Chondrocyte (in vitro differentiated cells): ENCODE data around the gene YIPF1. TPM values are rescaled to one million over a fixed set of nuclear protein-coding genes. Genes with fewer than 3 reads are reported as not detected.

Source experiments
- DNase-seq: peaks from one replicate; pipeline ENCODE4 v3.0.0; 2021; ENCODE audit warnings: mixed read lengths, low spot score
- H3K27ac Mint-ChIP-seq: one replicate; pipeline ENCODE4 v1.8.0; 2021; ENCODE audit warnings: mild to moderate bottlenecking, moderate library complexity, mixed read lengths; ENCODE audit not compliant: unreplicated experiment
- H3K27me3 Mint-ChIP-seq: 2 replicates; pipeline ENCODE4 v1.8.0; 2021; ENCODE audit warnings: low read depth, mixed read lengths
- H3K36me3 Mint-ChIP-seq: 2 replicates; pipeline ENCODE4 v1.8.0; 2021; ENCODE audit warnings: low read depth, mixed read lengths
- H3K4me1 Mint-ChIP-seq: 2 replicates; pipeline ENCODE4 v1.8.0; 2021; ENCODE audit warnings: low read depth, mild to moderate bottlenecking, mixed read lengths
- H3K4me3 Mint-ChIP-seq: one replicate; pipeline ENCODE4 v1.8.0; 2021; ENCODE audit warnings: mild to moderate bottlenecking, moderate library complexity, mixed read lengths; ENCODE audit not compliant: unreplicated experiment
- H3K9me3 Mint-ChIP-seq: 2 replicates; pipeline ENCODE4 v1.8.0; 2021; ENCODE audit warnings: low read depth, mixed read lengths
- CTCF ChIP-seq: fragments of 200-600 bp; sonication (generic); IDR thresholded peaks from 2 replicates; pipeline ENCODE4 v1.5.0; 2021; ENCODE audit warnings: antibody characterized with exemption, mild to moderate bottlenecking, moderate library complexity
- total RNA-seq: library from RNA; stranded (reverse); gene quantifications from 3 replicates; pipeline ENCODE4 v1.2.1, GENCODE V29; 2021

The YIPF1 gene
- total RNA-seq, 1 donor from 2014 or later, result 18.1 TPM

- Mint-ChIP-seq H3K27me3 (no peaks in the 10 kb centered on the region), H3K27ac (no peak overlapping the region), H3K9me3 (no peaks in the 10 kb centered on the region), H3K4me3 (no peak overlapping the region), H3K36me3 (peaks cover 10% of the 10 kb centered on the region), H3K4me1 (peaks cover 16% of the 10 kb centered on the region)
- no peak for DNase-seq
- no peak for TF ChIP-seq CTCF
Measured at GRCh38 chr1:53807916-53808315, 81.7 kb downstream of the YIPF1 start.

DNA sequence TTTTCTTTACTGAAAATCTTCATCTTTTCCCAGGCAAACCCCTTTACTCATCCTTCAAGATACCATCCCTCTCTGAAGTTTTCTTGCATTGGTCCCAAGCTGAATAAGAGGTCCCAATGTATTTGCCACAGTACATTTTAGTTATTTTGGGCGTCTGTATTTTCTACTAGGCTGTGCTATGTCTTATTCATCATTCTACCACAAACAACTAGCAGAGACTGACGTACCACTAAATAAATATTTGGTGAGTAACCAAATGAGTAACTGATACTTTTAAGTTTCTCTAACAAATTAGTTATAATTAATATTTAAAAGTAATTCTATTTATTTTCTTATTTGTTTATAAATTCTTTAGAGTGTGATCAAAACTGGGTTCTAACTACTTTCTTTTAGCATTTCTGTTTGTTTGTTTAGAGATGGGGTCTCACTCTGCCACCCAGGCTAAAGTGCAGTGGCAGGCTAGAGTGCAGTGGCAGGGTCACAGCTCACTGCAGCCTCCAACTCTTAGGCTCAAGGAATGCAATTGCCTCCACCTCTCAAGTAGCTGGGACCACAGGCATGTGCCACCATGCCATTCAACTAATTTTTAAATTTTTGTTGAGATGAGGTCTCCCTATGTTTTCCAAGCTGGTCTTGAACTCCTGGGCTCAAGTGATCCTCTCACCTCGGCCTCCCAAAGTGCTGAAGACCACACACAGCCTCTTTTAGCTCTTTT, 84.6 kb downstream of the YIPF1 start:
- peaks cover 16% of the 10 kb centered on the region for H3K4me1 Mint-ChIP-seq
- no peaks in the 10 kb centered on the region for H3K27me3 Mint-ChIP-seq
- H3K27ac Mint-ChIP-seq, result no peak overlapping the region
- peaks cover 5% of the 10 kb centered on the region for H3K36me3 Mint-ChIP-seq
- H3K9me3 Mint-ChIP-seq, result no peaks in the 10 kb centered on the region
- H3K4me3 Mint-ChIP-seq, result no peak overlapping the region
- DNase-seq, result no peak
- no peak for TF ChIP-seq CTCF

DNA sequence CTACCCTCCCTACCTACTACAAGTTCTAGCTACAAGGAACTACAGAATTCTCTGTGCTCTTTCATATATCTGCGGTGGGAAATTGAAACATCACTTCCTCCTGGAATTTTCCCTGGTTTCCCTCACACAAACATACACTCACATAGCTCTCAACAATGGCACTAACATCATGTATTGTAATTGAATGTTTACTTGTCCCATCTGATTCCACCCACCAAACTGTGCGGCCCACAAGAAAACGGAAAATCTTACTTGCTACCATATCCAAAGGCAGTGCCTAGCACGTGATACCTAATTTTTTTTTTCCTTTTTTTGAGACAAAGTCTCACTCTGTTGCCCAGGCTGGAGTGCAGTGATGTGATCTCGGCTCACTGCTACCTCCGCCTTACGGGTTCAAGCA, 85.4 kb downstream of the YIPF1 start:
- H3K9me3 Mint-ChIP-seq, result no peaks in the 10 kb centered on the region
- H3K4me1 Mint-ChIP-seq, result peaks cover 14% of the 10 kb centered on the region
- no peaks in the 10 kb centered on the region for H3K27me3 Mint-ChIP-seq
- no peak for TF ChIP-seq CTCF
- DNase-seq, result no peak
- no peak overlapping the region for H3K4me3 Mint-ChIP-seq
- peaks cover 5% of the 10 kb centered on the region for H3K36me3 Mint-ChIP-seq
- H3K27ac Mint-ChIP-seq, result no peak overlapping the region

Other genes with a start within 250 kb of the YIPF1 start
- 17.3 to 36.2 TPM (median 17.4 TPM) in 3 replicates for gene GLIS1, start 150.6 kb downstream of the YIPF1 start, total RNA-seq
- gene NDC1, start 51.5 kb downstream of the YIPF1 start, total RNA-seq, result 7.0 to 9.7 TPM (median 8.6 TPM) in 3 replicates
- not detected in 3 replicates for gene DIO1, start 4.4 kb upstream of the YIPF1 start, total RNA-seq
- gene IFT25, start 55.9 kb upstream of the YIPF1 start, total RNA-seq, result 20.4 to 33.7 TPM (median 20.6 TPM) in 3 replicates
- 32.0 to 42.2 TPM (median 37.6 TPM) in 3 replicates for gene LRRC42, start 56.6 kb upstream of the YIPF1 start, total RNA-seq
- not detected in 3 replicates for gene LDLRAD1, start 128.4 kb upstream of the YIPF1 start, total RNA-seq
- gene TMEM59, start 163.4 kb upstream of the YIPF1 start, total RNA-seq, result 294 to 335 TPM (median 301 TPM) in 3 replicates
- gene TCEANC2, start 163.8 kb upstream of the YIPF1 start, total RNA-seq, result 3.6 to 4.8 TPM (median 3.9 TPM) in 3 replicates